NCI-H1092 treated with DMSO at 0.1 percent for 48 hours (cell line): ENCODE data around the gene PUM1.

Experiments
- DNase-seq: peaks from one replicate; lab custom pipeline; 2025; lab: John Stamatoyannopoulos, UW

PUM1 gene

GRCh38 chr1:30892671-30893073 is 172.8 kb downstream of the PUM1 start:
- DNase-seq: no peak

DNA sequence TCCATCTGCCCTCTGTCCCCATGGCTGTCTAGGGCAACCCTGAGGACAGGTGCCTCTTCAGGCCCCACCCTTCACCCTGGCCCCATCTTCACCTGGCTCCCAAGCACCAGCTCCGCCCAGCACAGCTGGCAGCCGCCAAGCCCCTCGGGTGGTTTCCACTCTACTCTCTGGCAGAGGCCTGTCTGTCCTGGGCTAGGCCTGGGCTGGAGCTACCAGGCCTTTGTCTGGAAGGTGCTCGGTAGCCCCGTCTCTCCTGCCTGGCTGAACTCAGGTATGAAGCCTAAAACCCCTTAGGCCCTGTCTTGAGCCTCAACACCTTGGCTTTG is 174.3 kb downstream of the PUM1 start:
- no peak for DNase-seq

DNA sequence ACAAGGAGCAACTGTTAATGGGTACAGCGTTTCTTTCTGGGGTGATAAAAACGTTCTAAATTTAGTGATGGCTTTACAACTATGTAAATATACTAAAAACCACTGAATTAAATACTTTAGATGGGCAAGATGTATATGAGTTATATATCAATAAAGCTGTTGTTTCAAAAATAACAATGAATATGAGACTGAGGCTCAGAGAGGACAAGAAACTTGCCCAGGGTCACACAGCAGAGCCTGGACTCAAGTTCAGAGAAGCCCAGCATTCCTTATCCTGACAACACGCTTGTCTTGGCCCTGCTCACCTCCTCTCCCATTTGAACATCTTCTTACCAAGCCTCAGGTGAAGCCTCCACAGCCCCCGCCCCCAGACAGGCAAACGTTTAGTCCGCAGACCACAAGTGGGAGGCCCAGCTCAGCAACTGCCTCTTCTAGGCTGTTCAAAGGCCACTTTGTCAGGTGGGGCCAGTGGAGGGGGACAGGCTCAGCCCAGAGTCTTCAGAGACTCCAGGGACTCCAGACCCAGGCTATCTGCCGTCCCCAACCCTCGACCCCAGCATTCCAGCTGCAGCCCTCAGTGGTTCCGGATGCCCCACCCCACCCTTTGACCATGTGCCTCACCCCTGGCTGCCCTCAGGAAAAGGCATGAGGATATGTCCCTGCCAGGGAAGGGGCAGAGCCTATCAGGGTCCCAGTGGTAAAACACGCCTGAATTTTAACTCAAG is 174.9 kb downstream of the PUM1 start:
- DNase-seq: no peak

GRCh38 chr1:30889511-30889910 is 176.0 kb downstream of the PUM1 start:
- DNase-seq: no peak

DNA sequence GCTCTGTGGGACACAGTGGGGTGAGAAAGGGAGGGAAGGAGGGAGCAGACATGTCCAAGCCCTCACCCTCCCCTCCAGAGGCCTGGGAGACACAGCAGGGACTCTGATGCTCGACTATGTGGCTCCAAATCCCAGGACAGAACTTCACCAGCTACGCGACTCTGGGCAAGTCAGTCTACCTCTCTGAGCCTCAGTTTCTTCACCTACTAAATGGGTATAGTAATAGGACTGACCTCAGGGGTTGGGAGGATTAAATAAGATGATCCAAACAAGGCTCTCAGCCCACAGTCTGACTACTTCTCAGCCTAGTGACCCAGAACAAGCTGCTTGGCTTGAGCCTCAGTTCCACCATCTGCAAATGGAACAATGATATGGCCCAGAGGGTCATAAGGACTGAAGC is 176.5 kb downstream of the PUM1 start:
- DNase-seq: no peak

- no peak for DNase-seq
Observed at GRCh38 chr1:30888391-30888790, 177.1 kb downstream of the PUM1 start.

DNA sequence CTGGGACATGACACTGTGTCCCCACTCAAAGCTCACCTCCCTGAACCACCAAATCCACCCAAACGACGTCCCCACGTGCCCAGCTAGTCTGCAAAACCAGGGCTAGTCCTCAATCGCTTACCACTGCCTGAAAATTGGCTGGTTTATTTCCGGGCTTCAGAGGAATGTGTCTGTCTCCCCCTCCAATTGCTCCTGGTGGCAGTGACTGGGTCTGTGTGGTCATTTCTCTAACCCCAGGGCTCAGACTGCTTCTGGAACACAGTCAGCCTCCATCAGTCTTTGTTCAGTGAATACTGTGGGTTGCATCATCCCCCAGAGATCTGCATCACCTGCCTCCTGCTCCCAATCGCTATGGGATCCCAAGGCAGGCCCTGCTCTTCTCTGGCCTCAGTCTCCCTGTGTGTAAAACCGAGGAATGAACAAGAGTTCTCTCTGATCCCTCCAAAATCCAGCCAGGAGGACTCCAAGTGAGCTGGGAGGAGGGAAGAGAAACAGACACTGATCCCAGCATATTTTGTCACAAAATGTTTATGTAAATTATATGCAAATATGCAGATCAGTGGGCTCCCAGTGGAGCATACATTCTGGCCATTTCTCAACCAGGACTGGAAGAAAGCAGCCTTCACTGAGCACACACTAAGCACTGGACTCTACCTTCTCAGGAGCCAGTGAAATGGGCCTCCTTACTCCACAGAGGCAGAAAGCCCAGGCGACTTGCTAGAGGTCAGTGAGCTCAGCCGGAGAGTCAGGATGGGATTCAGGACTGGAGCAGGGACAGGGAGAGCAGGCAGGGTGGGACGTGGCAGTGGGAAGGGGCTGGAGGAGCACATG is 177.8 kb downstream of the PUM1 start:
- no peak for DNase-seq

GRCh38 chr1:30886710-30887428 is 178.6 kb downstream of the PUM1 start:
- DNase-seq: no peak

DNA sequence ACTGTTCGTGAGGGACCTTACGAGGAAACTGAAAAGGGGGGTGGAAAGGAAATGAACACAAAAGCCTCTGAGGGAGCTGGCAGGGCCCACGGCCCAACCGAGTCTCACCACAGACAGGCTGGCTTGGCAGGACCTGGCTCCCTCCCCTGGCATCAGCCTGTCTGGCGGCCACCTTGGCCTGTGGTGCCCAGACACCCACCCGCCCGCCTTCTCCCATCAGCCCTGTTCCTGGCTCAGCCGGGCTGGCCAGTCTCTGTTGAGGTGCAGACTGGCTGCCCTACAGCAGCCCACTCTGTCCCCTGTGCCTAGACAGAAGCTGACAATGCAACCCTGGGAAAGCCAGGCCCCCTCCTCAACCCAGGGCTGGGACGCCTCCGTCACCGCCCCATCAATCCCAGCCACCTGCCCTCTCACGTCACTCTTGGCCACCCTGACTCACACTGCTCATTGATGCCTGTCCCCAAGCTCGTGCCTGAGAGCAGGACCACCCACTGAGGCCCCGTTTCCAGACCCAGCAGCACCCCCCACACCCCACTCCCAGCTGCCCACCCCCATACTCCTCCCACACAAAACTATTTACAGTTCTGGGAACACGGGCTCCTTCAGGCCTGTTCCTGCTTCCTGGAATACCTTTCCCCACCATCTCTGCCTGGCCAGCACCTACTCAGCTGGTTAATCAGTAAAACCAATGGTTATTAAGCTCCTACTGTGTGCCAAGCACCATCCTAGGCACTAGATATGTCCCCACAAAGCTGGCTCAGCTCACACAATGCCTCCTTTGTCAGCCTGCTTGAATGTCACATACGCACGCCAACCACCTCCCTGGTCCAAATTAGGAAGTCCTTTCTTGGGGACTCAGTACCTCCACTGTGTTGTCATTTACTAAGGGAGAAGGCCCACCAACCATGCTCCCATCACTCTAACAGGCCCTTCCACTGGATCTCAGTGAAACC is 179.7 kb downstream of the PUM1 start:
- DNase-seq: no peak

DNA sequence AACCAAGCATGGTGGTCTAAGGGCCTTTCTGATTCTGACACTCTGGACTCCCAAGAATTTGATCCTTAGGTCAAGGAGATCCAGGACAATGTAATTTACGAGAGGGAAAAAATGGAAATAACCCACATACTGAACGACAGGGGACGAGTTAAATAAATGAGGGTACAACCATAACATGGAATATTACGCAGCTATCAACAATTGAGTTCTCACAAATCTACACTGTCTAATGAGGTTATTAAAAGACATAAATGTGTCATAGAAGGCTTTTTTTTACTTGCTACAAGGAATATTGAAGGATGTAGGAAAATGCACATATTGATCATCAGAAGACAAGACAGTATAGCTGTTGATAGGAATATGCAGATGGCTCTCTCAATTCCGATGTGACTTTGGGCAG is 180.8 kb downstream of the PUM1 start:
- DNase-seq: no peak

DNA sequence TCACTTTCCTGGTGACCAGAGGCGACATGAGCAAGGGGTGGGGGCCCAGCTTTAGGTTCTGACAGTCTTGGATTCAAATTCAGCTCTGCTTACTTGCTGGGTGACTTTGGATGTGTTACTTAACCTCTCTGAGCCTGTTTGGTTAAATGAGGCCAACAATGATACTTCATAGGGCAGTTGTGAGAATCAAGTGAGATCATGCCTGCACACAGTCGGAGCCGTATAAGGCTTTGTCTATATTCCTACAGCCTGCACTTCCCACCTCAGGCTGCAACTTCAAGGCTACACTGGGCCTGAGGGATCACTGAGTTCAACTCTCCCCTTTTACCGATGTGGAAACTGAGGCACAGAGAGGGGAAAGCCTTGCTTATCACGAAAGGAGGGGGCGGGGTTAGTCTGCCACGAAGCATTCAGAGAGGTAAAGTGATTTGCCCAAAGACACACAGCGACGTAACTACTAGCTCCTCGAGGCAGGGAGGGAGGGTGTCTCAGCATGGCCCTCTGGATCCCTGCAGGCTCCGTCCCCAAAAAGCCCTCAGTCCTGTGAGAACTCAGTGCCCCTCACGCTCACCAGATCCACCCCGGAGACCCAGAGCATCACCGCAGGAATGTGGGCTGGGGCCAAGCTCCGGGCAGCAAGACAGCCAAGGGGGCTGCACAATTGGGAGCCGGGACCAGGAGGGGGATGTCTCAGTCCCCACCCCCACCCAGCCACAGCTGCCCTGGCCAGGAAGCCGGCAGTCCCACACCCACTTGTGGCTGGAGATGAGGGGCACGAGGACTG is 181.9 kb downstream of the PUM1 start:
- no peak for DNase-seq

DNA sequence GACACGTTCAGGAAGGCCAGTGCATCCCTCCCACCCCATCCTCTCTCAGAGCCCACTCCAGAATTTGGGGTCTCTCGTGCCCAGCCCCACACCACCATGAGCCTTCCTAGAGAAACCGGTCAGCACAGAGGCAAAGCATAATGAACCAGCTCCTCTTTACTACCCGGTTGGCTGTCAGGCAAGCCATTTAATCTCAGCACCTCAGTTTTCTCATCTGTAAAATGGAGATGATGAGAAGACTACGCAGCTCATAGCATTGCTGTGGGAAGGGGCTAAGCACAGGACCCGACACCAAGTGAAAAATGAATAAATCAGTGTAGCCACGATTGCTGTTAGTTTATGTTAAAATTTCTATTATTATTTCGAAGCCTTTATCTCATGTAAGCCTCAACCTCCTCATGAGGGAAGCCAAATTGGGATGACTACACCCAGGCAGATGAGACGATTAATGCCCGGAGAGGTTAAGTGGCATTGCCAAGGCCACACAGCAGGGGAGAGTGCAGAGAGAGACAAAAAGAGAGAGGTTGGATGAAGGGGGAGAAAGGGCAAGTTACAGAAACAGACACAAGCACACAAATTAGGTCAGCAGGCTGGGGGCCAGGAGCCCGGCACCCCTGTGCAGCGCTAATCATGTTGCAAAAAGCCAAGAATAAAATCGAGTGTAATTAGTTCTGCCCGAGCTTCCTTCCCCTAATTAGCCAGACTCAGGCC is 182.7 kb downstream of the PUM1 start:
- DNase-seq: no peak
